Myocyte (in vitro differentiated cells): Measurements from ENCODE around the gene PPARG. TPM values are rescaled to one million over a fixed set of nuclear protein-coding genes. Genes with fewer than 3 reads are reported as not detected.
"Not testable (repeated sequence)": the region's sequence is repeated elsewhere in the genome, so short reads cannot be mapped to it uniquely, and the experiment has no call there.

Source experiments
- DNase-seq: peaks from one replicate; pipeline ENCODE4 v3.0.0-alpha.2; 2012; ENCODE audit warnings: low read depth
- total RNA-seq: library from RNA; depleted of rRNA; stranded (reverse); fragments of >200 nt; gene quantifications from 2 replicates; pipeline ENCODE4 v1.2.3, GENCODE V29; 2014

PPARG gene
- total RNA-seq, 1 donor from 2014 or later = 1.2 TPM

DNA sequence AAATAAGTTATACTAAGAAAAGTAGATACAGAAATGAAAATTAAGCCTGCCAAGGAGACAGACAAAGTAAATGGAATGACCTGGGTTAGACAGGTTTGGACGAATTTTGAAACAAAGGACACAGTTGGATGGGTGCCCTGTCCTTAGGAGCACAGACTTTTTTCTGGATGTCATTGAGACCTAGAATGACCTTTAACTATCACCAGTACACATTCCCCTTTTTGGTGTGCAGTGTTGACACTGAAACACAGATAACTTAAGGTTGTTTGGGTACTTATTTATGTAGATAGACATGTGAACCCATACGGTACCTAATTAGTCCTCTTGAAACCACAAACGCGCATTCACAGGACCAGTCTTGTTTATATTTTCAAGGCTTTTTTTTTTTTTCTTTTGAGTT lies 86.7 kb downstream of the PPARG start:
- DNase-seq = no peak

DNA sequence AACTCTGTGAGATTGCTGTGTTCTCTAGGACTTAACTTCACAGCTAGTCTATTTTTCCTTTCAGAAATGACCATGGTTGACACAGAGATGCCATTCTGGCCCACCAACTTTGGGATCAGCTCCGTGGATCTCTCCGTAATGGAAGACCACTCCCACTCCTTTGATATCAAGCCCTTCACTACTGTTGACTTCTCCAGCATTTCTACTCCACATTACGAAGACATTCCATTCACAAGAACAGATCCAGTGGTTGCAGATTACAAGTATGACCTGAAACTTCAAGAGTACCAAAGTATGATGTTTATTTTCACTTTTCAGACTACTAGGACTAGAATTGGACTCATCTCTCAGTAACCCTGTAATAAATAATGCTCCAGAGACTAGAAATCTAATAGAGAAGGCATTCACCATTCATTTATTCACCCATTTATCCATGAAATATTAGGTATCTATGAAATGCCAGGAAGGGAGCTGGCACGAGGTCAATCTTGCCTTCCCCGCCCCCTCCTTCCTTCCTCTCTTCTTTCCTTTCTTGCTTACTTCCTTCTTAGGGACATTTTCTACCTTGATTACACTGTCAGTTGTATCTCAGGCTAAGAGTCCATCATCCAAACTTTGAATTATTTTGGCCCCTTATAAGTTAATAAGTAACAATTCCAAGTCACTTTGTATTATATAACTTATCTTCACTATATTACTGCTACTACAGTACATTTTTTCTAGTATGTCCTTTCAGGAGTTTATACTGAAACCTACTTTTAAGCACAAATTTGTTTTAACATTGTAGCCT lies 91.0 kb downstream of the PPARG start:
- no peak for DNase-seq

DNA sequence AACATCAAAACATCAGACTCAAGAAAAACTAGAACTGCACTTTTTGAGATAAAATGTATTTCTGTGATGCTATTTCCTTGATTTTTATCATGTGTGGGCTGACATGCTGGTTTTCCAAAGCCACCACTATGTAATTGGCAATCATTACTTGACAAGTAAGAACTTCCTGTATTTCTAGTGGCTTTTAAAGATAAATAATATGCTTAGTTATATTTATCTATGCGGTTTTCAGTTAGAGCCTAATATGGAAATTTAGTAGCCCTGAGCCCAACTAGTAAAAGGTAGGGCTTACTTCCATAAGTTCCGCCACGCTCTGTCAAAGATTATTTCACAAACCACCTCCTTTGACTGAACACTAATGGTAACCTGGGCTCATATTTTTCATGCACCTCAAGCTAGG lies 91.6 kb downstream of the PPARG start:
- no peak for DNase-seq

DNA sequence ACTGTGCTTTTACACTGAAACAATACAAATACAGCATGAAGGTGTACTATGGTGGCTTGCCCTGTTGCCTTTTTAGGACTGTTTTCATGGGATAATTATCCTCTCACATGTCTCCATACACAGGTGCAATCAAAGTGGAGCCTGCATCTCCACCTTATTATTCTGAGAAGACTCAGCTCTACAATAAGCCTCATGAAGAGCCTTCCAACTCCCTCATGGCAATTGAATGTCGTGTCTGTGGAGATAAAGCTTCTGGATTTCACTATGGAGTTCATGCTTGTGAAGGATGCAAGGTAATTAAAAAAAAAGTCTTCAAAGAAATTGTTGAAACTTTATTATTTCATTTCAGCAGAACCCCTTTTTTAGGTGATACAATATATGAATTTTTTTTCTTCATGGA lies 92.3 kb downstream of the PPARG start:
- no peak for DNase-seq

DNA sequence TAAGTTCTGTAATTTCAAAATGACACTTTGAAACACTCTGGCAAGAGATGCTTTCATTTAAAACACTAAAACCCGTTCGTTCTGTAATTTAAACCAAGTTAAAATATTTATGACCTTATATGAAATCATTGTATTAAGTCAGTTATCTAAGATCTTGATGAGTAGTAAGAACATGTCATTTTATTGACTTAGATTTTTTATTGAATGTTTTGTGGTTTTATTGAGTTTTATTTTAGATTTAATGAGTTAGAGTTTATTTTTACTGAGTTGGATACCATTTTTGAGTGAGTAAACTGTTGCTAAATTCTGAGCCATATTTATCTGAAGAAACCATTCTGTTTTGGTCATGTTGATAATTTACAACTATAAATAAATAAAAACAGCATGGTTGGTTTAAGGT lies 94.3 kb downstream of the PPARG start:
- no peak for DNase-seq

DNA sequence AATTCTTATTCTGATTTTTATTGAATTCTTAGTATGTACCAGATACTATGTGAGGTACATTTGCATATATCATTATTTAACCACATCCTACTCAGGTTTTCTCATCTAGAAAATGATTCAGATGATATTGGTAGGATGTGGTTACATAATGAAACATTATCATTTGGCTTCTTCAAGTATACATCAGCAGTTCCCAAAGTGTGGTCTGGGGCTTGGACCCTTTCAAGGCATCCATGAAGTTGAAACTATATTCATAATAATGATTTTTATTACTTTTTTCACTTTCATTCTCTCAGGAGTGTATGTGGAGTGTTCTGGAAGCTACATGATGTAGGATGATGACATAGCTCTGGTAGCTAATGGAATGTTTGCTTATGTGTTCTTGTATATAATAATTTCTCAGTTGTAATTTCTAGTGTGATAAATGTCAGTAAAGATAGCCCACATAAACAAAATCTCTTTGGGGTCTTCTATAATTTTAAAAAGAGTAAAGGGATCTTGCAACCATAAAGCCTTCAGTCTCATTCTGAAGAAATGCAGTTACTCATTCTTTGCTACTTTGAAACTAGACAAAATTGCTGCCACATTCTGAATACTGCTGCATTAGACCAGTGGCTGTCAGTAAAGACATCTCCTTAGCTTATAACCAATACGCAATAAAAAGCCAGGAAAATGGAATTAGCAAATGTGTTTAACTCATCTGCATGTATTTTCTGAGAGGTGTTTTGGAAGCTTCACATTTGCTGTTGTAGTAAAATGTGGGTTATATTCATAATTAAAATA lies 95.8 kb downstream of the PPARG start:
- DNase-seq = no peak

DNA sequence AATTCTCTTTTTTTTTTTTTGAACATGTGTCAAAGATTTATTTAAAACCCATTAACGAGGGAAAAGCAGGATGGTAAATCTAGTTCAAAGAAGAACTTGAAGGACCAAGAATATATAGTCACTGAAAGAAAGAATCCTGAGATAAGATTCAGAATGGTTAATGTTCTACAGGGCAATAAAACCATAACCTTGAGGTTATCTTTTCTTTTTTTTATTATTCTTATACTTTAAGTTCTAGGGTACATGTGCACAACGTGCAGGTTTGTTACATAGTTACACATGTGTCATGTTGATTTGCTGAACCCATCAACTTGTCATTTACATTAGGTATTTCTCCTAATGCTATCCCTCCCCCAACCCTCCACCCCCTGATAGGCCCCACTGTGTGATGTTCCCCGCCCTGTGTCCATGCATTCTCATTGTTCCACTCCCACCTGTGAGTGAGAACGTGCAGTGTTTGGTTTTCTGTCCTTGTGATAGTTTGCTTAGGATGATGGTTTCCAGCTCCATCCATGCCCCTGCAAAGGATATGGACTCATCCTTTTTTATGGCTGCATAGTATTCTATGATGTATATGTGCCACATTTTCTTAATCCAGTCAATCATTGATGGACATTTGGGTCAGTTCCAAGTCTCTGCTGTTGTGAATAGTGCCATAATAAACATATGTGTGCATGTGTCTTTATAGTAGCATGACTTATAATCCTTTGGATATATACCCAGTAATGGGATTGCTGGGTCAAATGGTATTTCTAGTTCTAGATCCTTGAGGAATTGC lies 97.8 kb downstream of the PPARG start:
- DNase-seq = not testable (repeated sequence)

DNA sequence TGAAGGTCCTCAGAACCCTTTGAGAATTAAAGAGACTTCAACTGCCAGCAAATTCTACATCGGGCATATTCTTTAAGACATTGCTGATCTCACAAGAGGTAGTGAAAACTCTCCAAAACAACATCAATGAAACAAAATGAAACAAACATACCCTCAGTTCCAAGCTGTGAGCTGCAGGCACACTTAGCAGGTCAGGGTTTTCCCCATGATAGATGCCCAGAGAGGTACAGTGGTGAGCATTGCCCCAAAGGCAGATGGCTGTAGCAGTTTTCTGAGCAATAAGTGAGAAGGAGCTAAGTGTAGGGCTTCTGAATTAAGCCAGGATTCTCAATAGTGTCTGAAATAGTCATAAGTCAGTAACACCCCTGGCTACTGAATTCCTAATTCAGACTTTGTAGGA lies 99.3 kb downstream of the PPARG start:
- DNase-seq = no peak

DNA sequence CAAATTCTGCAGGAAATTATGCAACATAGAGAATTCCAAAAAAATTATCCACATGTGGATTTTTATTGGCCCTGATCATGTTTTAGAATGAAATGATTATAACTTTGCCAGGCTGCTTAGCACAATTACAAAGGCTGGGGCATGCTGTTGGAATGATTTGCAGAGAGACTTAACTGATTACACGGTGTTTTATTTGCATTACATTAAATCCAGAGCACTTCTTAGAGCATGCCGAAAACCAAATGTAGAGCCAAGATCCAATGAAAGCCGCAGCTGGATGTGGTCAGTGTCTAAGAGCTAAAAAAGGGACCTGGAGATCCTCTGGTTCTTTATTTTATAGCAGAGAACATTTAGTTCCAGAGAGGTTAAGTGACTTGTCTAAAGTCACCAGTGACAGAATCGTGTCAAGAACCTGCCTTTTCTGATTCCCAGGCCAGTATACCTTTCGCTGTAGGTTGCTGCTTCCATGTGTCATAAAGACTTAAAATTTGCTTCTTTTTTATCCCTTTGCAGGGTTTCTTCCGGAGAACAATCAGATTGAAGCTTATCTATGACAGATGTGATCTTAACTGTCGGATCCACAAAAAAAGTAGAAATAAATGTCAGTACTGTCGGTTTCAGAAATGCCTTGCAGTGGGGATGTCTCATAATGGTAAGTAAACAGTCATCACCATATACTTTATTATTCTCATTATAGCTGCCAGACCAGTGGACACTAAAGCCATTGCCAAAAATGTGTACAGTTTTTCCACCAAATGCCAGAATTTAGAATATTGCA lies 103.4 kb downstream of the PPARG start:
- DNase-seq = no peak

DNA sequence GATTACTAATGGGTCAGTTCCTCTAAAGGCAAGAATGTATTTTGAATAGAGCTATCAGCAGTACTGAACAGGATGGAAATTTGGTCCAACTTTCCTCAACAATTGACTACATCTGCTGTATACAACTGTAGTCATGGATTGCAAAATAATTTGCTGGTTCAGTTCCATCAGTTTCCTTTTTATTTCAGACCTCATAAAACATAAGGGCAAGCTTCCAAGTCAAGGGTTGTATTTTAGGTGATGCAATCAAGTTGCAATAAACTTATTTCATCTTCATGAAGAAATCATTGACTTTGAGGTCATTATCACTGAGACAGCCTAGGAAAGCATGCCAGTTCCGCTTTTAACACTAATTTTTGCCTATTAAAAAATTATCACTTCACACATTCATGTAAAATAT lies 105.0 kb downstream of the PPARG start:
- peak; percentile 28 for DNase-seq

DNA sequence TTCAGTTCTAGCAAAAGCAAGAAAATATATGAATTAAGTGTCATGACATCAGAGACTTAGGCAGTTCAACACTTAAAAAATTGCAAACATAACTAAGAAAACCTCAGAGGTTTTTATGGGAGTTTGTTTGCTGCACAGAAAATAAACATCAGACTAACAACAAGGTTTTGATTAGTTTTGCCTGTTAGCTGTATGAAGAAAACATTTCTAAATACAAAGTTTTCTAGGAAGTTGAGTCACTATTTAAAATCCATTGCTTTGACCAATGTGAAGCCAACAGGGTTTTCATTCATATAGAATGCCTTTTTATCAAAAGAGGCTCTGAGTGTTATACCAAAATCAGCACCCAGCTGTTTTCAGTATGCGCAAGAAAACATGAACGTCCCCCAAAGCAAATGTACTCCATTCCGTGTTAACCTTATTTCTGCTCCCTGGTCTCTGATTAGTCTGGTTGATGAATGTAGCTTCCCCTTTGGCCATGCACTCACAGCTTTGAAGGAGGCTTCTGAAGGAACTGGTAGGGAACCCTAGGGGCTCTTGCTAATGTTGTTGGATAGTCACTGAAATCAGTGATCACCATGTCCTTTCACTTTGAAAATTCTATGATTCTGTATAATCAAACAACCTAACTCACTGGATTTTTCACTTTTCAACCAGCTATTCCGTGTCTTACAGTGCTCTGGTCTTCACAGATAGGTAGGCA lies 105.8 kb downstream of the PPARG start:
- no peak for DNase-seq

DNA sequence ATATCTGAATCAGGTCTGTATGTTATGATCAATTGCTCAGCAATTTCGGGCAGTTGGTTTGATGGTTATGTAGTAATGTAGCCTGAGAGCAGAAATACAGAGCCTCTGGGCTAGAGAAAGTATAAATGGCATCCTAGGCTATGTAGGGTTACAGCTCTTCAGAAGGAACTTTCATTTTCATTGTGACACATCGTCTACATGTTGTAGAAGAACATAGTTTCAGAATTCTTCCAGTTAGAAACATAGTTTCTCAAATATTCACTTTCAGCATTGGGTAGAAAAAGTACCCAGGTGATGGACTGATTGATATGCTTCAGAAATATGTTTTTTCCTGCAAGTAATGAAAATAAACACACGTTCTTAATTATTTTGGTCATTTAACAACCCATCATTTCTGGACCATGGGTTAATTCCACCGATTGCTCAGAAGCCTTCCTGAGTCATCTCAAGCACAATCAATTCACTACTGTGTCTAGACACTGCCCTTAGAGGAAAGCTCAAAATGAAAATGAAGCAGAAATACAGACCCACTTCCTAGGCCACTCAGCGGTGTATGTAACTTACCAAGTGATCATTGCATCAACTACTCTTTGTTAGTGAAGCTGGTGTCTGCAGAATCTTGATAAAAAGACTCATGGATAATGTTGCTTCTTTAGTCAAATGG lies 106.6 kb downstream of the PPARG start:
- no peak for DNase-seq

DNA sequence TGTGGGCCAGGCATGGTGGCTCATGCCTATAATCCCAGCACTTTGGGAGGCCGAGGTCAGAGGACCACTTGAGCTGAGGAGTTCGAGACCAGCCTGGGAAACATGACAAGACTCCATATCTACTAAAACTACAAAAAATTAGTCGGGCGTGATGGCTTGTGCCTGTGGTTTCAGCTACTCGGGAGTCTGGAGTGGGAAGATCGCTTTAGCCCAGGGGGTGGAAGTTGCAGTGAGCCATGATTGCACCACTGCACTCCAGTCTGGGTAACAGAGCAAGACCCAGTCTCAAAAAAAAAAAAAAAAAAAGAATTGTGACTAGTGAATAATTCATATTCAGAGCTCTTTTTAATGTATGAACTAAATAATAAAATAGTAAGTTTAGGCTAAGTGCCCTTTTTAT lies 107.6 kb downstream of the PPARG start:
- DNase-seq = no peak

DNA sequence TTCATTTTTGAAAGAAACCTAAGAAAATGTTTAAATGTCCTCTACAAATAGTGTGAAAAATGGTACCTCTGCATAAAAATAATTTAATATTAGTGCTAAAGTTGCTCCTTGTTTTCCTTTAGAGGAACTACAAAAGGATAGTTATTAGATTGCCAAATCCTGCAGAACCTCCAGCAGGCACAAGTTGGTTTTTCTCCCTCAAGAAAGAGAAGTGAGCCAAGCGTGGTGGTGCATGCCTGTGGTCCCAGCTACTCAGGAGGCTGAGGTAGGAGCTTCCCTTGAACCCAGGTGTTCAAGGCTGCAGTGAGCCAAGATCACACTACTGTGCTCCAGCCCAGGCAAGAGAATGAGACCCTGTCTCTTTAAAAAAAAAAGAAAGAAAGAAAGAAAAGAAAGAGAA lies 110.4 kb downstream of the PPARG start:
- no peak for DNase-seq

DNA sequence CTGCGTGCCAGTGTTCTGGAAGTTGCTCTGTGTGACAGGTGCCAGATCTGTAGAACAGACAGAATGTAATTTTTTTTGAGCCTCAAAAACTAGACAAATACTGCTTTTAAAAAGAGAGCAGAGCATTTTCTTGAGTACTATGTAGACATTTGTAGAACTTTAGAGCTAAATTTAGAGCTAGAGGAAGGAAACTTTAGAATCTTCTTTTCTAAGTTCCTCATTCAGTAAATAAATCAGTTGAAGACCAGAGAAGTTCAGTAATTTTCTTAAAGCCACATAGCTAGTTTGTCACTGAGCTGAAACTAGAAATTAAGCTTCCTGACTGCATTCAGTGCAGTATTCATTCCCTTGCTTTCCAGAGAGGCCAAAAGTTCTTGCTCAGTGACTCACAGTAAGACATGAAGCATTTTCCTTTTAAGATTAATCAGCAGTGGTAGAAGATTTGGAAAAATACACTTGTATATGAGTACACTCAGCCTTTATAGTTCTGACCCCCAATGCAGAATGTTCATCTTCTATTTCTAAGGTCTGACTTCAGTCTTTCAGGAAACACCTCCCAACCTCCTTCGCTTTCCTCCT lies 111.8 kb downstream of the PPARG start:
- DNase-seq = peak; percentile 50

DNA sequence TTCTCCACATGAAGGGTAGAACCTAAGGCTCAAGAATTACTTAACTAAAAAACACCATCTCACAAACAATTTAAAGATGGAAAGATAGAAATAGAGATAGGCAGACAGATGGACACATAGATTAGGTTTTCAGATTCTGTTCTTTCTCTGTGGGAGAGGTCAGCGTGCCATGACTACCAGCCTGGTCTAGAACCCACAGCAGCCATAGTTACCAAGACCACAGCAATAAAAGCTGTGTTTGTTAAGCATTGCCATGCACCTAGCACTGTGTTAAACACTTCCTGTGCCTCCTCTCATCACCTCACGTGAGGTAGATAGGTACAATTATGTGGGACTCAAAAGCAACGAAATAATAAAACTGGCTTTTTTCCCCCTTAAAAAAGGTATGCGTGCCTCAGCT lies 112.3 kb downstream of the PPARG start:
- no peak for DNase-seq

DNA sequence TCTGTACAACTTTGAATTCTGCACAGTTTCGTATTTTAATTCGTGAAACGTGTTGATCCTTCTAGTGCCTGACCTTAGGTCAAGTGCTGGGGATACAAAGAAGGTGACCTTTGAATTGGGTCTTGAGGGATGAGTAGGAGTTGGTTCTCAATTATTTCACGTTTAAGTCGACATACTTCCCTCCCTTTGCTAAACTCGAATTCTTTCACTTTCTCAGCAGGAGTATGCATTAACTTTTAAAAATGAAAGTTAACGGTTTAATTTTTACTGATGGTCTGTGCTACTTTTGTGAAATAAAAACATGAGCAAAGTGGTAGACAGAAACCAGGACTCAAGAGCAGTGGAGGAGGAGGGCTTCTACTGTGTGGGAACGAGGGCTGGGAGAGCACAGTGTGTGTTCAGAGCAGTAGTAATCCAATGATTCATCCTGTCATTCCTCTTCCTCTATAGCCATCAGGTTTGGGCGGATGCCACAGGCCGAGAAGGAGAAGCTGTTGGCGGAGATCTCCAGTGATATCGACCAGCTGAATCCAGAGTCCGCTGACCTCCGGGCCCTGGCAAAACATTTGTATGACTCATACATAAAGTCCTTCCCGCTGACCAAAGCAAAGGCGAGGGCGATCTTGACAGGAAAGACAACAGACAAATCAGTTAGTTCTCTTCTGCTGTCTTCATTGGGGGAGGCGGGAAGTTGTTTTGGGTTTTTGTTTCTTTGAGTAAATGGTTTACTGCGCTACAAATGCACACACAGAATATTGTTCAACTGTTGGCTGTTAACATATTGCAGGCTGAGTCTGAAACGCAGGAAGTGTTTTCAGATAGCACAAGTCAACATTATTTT lies 116.8 kb downstream of the PPARG start:
- DNase-seq = peak; percentile 99

DNA sequence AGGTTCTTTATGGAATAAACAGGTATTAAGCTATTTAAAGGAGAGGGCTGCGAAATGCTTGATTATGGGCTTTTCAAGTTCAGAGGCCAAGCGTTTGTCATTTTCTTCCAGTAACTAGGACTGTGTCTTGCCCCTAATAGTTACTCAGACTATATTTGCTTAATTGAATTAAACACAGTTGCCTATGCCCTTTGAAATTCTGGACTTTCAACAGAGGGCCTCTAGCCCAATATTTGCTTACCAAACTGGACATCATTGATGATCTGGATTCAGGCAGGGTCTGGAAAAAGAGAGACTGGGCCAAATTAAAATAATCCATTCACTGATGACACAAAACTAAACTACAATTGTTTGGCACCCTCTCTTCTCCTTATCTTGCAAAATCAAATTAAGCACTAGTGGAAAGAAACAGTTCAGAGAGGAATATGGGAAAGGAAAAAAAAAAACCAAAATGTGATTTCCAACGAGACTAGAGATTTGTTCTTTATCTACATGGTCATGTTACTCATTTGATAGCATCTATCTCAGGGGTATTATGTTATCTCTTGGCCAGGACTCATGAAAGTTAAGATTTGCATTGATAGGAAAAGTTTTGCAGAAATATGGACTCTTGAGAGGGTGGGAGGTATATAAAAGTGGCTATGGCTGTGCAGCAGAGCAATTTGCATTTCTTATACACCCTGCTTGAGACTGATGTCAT lies 120.3 kb downstream of the PPARG start:
- DNase-seq = no peak
